ENCODE data around the gene SMARCD3.

DNA sequence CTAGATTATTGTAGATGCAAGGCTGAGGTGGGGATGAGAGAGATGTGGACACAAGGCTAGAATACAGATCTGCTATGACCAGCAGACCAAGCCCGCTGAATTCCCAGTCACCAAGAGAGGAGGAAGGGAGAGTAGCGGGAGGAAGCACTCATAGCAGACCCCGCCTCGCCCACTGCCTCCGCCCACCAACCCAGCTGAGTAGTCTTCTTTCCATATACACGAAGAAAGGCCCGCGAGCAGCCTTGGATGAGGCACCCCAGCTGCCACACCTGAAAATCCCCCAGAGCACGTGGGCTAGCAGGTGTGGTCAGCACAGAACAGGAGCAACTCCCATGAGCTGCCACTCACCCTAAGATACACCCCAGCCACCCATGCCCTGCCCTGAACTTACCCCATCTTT, 30.3 kb downstream of the SMARCD3 start:
- TF ChIP-seq NFRKB (IDR thresholded peaks at IDR 0.05) (no peak), FOXM1 (IDR thresholded peaks at IDR 0.05; ENCODE audit: borderline replicate concordance) (no peak), SUZ12 (IDR thresholded peaks at IDR 0.05) (no peak), HDGF (IDR thresholded peaks at IDR 0.05; ENCODE audit: borderline replicate concordance) (no peak), SP1 (IDR thresholded peaks at IDR 0.05) (no peak), BHLHE40 (IDR thresholded peaks at IDR 0.05; ENCODE audit: borderline replicate concordance) (no peak), FOXA1 (IDR thresholded peaks at IDR 0.05) (no peak)

Measured in HEK293T (cell line).